GM21723 (cell line): ENCODE results near the gene SCG3.
"Not testable (repeated sequence)": the region's sequence is repeated elsewhere in the genome, so short reads cannot be mapped to it uniquely, and the experiment has no call there.

Experiments used
- ATAC-seq: cut with Tn5 transposase; IDR thresholded peaks from one replicate; pipeline ENCODE4 v1.9.1; 2021; ENCODE audit warnings: mild to moderate bottlenecking, moderate library complexity; ENCODE audit not compliant: unreplicated experiment

Gene SCG3

DNA sequence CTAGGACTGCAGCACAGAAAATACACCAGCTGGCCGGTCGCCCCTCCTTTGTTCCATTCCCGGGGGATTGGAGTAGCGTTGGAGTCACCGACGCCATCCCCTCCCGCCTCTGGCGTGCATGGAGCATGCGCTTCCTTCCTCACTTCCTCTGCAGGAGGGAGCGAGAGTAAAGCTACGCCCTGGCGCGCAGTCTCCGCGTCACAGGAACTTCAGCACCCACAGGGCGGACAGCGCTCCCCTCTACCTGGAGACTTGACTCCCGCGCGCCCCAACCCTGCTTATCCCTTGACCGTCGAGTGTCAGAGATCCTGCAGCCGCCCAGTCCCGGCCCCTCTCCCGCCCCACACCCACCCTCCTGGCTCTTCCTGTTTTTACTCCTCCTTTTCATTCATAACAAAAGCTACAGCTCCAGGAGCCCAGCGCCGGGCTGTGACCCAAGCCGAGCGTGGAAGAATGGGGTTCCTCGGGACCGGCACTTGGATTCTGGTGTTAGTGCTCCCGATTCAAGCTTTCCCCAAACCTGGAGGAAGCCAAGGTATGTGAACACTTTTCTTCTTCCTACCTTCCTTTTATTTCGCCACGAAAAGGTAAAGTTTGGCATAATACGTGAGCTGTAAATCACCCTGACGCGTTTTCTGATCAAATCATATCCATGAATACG lies at the start of gene SCG3:
TSS of gene SCG3 (plus strand) at position 201 of the 661 bp plus-strand sequence. CDS start at position 454, 253 bp downstream.
- peak; percentile 67 for ATAC-seq

DNA sequence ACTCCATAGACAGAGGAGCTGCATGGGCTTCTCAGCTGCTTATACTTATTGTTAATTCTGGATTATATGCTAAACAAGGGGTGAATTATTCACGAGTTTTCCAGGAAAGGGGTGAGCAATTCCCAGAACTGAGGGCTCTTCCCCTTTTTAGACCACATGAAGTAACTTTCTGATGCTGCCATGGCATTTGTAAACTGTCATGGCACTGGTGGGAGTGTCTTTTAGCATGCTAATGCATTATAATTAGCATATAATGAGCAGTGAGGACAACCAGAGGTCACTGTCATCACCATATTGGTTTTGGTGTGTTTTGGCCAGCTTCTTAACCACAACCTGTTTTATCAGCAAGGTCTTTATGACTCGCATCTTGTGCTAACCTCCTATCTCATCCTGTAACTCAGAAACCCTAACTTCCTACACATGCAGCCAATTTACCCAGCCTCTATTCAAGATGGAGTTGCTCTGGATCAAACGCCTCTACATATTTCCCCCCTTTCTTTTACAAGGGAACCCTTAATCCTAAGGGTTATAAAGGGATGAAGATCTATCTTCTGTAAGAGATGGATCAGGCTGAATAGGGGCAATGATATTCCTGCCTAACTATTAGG lies 46.6 kb upstream of the SCG3 start:
- no peak for ATAC-seq

DNA sequence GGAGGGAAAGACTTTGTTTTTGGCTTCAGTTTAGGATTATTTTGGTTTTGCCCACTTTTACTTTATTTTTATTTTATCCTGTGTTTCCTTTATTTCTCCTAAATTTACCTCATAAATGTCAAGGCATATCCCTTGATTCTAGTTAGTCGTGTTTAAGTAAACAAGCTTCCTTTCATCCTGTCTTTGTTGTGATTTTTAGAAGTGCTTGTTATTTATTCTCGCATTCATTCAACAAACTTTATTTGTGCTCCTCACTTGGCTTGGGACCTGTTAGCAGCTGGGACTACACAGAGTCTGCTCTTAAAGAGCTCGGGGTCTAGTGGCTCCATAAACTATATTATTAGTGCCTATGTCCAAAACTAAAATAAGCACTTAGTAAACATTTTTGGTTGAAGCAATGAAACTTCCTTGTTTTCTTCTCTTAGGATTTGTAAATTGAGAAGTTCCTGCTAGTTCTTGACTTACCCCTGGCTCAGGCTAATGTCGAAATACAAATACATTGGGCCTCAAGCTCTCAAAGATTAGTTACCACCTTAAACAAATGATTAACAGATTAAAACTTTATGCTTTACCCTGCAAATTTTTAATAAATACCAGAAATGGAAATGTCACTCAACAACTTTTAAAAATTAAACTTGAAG lies 39.7 kb upstream of the SCG3 start:
- no peak for ATAC-seq

DNA sequence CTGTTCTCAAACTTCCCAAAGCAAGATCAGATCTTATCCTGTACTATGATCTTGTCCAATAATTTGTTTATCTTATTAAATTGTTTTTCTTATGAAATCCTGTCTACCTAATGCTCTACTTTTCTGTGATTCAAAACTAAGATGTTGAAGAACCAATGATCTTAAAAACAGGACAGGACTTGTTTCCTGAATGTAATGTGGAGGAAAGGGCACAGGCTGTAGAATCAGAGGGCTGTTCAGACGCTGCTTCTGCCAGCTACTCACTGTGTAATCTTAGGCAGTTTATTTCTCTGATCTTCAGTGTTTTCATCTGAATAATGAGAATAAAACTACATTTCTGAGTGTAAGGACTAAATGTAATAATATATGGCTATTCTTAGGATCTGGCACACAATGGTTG lies 38.6 kb upstream of the SCG3 start:
- ATAC-seq: no peak

DNA sequence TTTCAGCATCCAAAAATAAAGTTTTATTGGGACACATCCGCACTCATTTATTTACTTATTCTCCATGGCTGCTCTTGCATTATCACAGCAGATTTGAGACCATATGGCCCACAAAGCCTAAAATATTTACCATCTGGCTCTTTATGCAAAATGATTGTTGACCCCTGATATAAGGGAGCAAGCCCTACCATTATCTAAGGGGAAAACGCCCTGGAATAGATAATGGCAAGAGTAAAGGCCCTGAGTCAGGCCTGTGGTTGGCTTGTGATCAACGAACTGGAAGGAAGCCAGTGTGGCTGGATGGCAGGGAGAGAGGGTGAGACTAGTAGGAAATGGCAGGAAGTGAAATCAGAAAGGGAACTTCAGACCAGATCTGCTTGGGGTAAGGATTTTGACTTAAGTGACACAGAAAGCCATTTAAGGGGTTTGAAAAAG lies 34.2 kb upstream of the SCG3 start:
- ATAC-seq: no peak

DNA sequence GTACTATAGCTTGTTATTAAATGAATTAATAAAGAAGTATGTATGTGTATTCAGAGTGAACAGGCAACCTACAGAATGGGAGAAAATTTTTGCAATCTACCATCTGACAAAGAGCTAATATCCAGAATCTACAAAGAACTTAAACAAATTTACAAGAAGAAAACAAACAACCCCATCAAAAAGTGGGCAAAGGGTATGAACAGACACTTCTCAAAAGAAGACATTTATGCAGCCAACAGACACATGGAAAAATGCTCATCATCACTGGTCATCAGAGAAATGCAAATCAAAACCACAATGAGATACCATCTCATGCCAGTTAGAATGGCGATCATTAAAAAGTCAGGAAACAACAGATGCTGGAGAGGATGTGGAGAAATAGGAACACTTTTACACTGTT lies 33.2 kb upstream of the SCG3 start:
- ATAC-seq: not testable (repeated sequence)

DNA sequence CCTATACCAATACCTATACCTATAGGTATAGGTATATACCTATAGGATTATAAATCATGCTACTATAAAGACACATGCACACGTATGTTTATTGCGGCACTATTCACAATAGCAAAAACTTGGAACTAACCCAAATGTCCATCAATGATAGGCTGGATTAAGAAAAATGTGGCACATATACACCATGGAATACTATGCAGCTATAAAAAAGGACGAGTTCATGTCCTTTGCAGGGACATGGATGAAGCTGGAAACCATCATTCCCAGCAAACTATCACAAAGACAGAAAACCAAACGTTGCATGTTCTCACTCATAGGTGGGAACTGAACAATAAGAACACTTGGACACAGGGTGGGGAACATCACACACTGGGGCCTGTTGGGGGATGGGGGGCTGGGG lies 32.7 kb upstream of the SCG3 start:
- not testable (repeated sequence) for ATAC-seq

DNA sequence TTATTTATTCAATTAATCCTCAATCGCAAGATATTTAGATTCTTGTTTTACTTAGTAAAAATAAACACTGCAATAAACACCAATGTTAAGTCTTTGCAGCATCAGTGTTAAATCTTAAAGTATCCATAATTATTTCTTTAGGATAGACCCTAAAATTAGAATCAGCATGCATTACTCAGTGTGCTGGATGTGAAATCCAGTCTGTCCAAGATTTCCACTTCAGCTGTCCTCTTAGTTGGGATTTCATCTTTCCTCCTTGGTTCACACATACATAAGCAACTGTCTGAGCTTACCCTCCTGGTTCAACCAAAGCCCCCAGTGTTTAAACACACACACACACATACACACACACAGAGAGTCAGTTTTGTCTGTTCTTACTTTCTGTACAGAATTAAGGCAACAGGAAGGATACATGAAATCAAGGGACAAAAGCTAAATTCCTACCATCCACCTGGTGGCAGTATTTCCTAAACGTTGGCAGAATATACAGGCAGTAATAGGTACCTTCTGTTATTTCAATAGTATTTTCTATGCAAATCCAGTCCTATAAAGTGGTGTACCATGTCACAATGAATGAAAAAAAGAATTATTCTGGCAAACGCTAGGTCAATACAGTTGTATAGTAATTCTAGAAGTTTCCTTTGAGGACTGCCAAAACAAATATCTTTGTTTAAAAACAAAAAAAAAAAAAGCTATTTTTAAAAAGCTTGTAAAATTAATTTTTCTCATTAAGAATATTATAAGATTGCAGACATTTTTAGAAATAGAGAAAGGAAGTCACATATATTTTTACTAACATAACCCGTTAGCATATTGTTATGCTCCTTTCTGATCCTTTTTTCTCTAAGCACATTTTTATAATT lies 31.4 kb upstream of the SCG3 start:
- peak; percentile 81 for ATAC-seq

DNA sequence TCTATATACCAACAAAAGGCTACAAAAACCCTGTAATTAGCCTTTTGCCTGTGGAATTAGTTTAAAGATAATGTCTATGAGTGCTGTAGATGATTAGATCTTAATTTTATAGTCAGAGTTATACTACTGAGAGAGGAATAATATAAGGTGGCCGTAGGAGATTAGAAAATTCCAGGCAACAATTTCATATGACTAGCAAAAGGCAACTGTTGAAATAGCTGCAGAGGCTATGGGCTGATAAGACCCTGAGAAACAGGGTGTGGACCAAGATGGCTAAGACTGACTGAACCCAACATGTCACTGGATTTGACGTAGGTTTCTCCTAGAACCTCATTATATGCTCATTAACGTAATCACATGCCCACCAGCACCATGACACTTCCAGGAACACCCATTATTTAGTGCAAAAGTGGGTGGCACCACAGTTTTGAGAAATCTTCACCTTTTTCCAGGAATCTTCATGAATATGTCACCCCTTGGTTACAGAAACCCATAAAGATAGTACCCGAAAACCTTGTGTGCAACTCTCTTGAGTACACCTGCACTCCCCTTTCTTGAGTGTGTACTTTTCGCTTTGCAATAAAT lies 29.1 kb upstream of the SCG3 start:
- no peak for ATAC-seq

DNA sequence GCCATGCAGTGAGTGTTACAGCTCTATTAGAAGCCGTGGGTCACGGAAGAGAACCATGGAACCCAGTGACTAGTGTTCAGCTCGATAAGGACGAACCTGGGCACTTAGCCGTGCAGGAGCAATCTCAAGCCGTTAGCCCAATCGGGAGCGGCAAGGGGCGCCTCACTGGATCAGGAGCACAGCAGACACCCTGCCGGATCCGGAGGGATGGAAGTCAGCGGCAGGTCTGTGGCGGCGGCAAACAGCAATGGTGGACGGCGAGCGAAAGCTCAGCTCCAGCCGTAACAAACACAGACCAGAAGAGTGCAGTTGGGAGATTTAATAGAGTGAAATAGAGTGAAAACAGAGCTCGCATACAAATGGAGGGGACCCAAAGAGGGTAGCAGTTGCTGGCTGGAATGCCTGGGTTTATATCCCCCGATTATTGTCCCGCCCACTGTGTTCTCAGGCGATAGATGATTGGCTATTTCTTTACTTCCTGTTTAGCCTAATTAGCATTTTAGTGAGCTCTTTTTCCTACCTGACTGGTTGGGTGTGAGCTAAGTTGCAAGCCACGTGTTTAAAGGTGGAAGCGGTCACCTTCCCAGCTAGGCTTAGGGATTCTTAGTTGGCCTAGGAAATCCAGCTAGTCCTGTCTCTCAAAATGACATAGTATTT lies 25.8 kb upstream of the SCG3 start:
- ATAC-seq: not testable (repeated sequence)

DNA sequence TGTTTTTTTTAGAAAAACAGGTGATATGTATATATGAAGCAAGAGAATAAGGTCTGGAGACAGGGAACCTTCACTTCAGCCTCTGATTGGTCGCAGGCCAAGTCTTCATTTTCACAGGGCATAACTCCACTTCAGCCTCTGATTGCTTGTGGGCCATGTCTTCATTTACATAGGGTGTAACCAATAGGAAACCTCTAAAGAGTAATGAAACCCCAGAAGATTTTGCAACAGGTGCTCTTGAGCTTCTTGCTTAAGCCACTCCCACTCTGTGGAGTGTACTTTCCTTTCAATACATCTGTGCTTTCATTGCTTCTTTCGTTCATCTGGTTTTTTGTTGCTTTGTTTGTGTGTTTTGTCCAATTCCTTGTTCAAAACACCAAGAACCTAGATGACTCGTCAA lies 22.6 kb upstream of the SCG3 start:
- no peak for ATAC-seq

DNA sequence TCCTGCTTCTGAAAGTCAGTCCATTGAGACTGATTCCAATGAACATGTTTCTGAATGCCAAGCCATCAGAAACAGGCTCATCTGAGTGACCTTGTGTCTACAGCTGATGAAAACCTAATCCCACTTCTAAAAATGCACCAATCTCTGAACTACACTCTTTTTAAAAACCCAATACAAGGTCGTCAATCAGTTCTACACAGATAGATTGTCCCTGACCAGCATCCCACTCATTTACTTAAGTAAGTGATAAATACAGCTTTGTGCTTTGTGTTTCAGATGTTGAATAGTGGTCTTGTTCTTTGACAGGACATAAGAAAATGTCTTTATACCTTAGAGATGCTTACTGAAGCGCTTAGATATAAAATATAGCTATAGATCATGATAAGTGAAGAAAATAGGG lies 20.2 kb upstream of the SCG3 start:
- no peak for ATAC-seq

DNA sequence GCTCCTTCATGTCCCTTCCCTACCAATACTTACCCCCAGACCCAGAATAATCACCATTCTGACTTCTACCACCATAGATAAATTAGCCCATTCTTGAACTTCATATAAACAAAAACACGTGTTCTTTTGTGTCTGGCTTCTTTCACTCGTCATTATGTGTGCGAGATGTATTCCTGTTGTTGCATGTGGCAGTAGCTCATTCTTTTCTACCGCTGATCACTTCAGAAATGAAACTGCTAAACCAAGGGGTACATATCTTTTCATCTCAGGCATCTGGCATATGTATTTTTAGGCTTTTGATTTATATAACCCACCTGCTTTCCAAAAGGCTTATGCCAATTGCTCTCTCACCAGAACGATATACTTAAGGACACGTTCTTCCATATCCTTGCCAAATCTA lies 13.8 kb upstream of the SCG3 start:
- ATAC-seq: no peak

DNA sequence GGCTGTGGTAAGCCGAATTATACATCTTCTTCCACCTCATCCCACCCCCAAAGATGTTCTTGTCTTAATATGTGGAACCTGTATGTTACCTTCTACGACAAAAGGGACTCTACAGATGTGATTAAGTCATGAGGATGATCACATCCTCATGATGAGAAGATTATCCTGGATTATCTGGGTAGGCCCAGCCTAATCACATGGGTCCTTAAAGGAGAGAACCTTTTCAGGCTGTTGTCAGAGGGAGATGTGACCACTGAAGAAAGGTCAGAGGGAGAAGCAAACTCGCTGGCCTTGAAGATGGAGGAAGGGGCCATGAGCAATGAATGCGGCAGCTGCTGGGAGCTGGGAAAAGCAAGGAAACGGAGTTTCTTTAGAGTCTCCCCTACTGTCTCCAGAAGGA lies 12.9 kb upstream of the SCG3 start:
- ATAC-seq: no peak

DNA sequence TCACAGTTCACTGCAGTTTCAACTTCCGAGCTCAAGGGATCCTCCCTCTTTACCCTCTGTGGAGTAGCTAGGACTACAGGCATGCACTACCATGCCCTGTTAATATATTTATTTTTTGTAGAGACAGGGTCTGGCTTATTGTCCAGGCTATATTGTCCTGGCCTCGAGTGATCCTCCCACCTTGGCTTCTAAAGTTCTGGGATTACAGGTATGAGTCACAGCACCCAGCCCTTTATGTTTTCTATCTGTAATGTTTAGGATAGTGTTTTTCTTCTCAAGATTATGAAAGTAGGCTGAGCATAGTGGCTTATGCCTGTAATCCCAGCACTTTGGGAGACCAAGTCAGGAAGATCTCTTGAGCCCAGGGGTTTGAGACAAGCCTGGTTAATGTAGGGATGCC lies 11.9 kb upstream of the SCG3 start:
- no peak for ATAC-seq

DNA sequence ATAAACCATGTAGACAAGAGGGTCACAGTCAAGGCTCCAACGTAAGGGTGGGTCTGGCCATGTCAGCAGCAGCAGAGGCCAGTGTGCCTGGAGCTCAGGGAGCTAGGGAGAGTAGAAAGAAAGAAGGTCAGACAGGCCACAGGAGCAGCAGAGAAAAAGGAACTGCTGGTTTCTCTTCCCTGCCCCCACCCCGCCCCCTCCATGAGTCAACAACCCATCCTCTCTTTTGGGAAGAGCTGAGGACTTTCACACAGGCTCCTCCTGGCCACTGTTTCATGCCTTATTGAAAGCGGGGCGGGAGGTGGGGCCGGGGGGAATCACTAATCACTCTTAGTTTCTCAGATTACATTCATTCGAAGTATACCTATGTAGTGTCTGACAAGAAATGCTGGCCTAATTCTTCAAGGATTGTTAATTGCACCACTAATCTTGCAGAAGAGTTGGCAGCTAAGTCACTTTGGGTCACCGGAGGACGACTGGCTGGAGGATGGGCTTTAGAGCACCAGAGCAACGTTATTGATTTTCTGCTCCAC lies 9.1 kb upstream of the SCG3 start:
- no peak for ATAC-seq

DNA sequence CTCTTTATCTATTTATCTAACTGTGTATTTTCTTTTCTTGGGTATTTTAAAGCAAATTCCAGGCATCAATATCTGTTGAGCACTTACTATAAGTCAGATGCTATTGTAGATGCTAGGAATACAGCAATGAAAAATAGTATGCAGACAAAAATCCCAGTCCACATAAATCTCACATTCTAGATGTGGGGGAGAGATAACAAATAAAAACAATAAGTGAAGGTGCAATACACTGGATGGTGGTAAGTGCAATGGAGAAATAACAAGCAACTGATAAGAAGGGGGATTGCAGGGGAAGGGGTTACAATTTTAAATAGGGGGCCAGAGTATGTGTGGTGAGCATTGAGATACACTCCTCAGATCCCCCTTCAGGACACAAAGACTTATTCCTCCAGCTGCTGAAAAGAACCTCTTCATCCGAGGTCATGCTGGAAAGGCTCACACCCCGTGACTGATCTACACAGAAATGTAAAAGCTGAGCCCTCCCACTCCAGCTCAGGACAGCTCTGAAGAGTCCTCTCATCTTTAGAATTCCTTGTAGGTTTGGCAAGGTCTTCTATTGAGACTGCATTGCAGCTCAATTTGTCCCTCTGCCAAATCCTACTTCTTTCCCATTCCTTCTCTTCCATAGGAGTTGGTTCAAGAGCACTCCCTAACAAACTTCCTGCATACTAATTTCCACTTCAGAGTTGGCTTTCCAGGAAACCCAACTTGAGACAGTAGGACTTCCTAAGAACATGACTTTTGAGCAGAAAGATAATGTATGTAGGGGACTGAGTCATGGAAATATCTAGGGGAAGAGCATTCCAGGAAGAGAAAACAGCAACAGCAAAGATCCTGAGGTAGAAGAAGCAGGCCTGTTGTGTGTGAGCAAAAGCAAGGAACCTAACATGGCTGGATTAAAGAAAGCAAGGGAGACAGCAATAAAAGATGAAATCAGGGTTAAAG lies 8.1 kb upstream of the SCG3 start:
- no peak for ATAC-seq

DNA sequence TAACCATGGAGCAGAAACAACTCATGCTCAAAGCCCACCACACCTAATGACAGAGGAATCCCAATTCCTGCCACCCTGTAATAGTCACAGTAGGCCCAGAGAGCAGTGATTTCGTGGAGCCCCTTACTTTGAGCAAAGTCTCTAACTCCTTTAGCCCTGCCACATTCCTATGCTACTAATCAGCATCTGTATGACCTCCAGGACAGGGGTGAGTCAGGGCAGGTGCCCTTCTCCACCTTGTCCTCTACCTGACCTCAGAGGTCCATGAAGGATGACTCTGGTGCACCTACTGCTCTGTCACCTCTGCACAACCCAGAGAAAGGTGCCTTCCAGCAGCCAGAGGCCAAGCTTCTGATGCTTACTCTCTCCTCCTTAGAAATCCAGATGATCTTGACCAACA lies 6.1 kb upstream of the SCG3 start:
- no peak for ATAC-seq

DNA sequence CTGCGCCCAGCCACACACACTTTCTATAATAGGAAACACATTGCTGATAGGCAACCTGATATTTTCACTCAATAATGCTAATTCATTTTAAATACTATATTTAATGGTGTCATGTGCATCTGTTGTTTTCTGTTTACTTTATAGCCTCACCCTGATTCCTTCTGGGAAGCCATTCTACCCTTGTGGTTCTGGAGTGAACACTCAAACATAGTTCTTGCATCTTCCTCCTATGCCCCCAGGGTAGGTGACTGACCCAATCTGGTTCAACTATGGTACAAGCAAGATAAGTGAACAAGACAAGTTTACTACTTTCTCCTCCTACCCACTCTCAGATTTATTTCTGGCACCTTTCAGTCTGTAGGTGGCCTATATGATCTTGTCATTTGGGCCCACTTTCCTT lies 4.3 kb upstream of the SCG3 start:
- no peak for ATAC-seq
